OCI-LY7 (cell line): Measurements from ENCODE around the gene PLCB3. TPM values are rescaled to one million over a fixed set of nuclear protein-coding genes. Genes with fewer than 3 reads are reported as not detected.
"Not testable (repeated sequence)": the region's sequence is repeated elsewhere in the genome, so short reads cannot be mapped to it uniquely, and the experiment has no call there.

Source experiments
- BruUV-seq: library from RNA; stranded (reverse); fragments of 400-500 nt; replicated peaks from 2 replicates; lab custom pipeline; 2021; lab: Mats Ljungman, UMichigan
- CTCF ChIA-PET: fragments of 300-600 bp; sonication (Branson Sonifier 250); formaldehyde crosslinking; loops from one replicate; lab custom pipeline; 2022; ENCODE audit warnings: antibody characterized with exemption; ENCODE audit not compliant: unreplicated experiment; lab: Charles Lee
- POLR2A ChIA-PET: fragments of 300-600 bp; sonication (Branson Sonifier 250); formaldehyde crosslinking; loops from one replicate; lab custom pipeline; 2022; ENCODE audit warnings: antibody characterized with exemption; lab: Charles Lee
- DNase-seq: peaks from one replicate; pipeline ENCODE4 v3.0.0-alpha.2; 2015; ENCODE audit warnings: low spot score
- H2AFZ ChIP-seq: fragments of 200-600 bp; sonication (generic), shearing (Covaris generic); 2 replicates; pipeline ENCODE4 v1.6.1; 2014; ENCODE audit warnings: mild to moderate bottlenecking, antibody characterized with exemption, low read length, moderate library complexity
- H3K27ac ChIP-seq: fragments of 200-600 bp; sonication (generic); 2 replicates; pipeline ENCODE4 v1.5.1; 2014; ENCODE audit warnings: mixed run types, low read depth, mild to moderate bottlenecking, moderate library complexity, low read length, inconsistent platforms; ENCODE audit not compliant: poor library complexity, severe bottlenecking
- H3K36me3 ChIP-seq: fragments of 200-600 bp; sonication (generic); 2 replicates; pipeline ENCODE4 v1.6.1; 2014; ENCODE audit warnings: mild to moderate bottlenecking, antibody characterized with exemption, low read length, moderate library complexity, mixed read lengths; ENCODE audit not compliant: insufficient read depth
- H3K4me1 ChIP-seq: fragments of 200-600 bp; sonication (generic); 2 replicates; pipeline ENCODE4 v1.5.1; 2014; ENCODE audit warnings: mild to moderate bottlenecking, low read length; ENCODE audit not compliant: insufficient read depth, poor library complexity, severe bottlenecking
- H3K4me2 ChIP-seq: fragments of 200-600 bp; sonication (generic); 2 replicates; pipeline ENCODE4 v1.6.1; 2014; ENCODE audit warnings: mild to moderate bottlenecking, low read length
- H3K4me3 ChIP-seq: fragments of 200-600 bp; sonication (generic); 2 replicates; pipeline ENCODE4 v1.5.1; 2014; ENCODE audit warnings: mild to moderate bottlenecking, low read depth, low read length; ENCODE audit not compliant: poor library complexity, severe bottlenecking
- H3K79me2 ChIP-seq: fragments of 200-600 bp; sonication (generic); 2 replicates; pipeline ENCODE4 v1.6.1; 2016; ENCODE audit warnings: low read depth, mild to moderate bottlenecking, low read length, moderate library complexity, mixed read lengths; ENCODE audit not compliant: insufficient read depth
- H3K9me2 ChIP-seq: fragments of 200-600 bp; sonication (generic); 2 replicates; pipeline ENCODE4 v1.6.1; 2016; ENCODE audit warnings: mild to moderate bottlenecking, low read length, mixed read lengths; ENCODE audit not compliant: insufficient read depth
- H3K9me3 ChIP-seq: fragments of 200-600 bp; sonication (generic); 2 replicates; pipeline ENCODE4 v1.6.1; 2014; ENCODE audit warnings: mild to moderate bottlenecking, mixed run types, low read length, mixed read lengths
- H4K20me1 ChIP-seq: fragments of 200-600 bp; sonication (generic); 2 replicates; pipeline ENCODE4 v1.6.1; 2014; ENCODE audit warnings: mild to moderate bottlenecking, antibody characterized with exemption, low read length, moderate library complexity, mixed read lengths; ENCODE audit not compliant: insufficient read depth
- EZH2phosphoT487 ChIP-seq: fragments of 200-600 bp; sonication (generic); IDR thresholded peaks from 2 replicates; pipeline ENCODE4 v1.6.1; 2018; ENCODE audit warnings: low read depth, borderline replicate concordance, mild to moderate bottlenecking, mixed run types, antibody characterized with exemption, low read length, moderate library complexity, mixed read lengths
- intact Hi-C: fragments of 100-400 bp; cut with micrococcal nuclease; formaldehyde crosslinking; loops from one replicate; pipeline ENCODE4 v1.10.0; 2022; ENCODE audit not compliant: unreplicated experiment
- total RNA-seq, 2 experiments: library from RNA; depleted of rRNA in 1 of 2; stranded (reverse); fragments of >200 nt in 1 of 2; shearing (Covaris generic) in 1 of 2; gene quantifications; 2 replicates each; pipeline ENCODE4 v1.2.3, GENCODE V29; 2014 to 2022
- TF ChIP-seq, protein P1 (sequence below): fragments of 200-600 bp; sonication (generic); conservative IDR thresholded peaks from 2 replicates; pipeline ENCODE4 v1.5.1; 2014; ENCODE audit warnings: mild to moderate bottlenecking, antibody characterized with exemption, low read length, moderate library complexity, mixed read lengths

PLCB3 gene
- total RNA-seq, 2 experiments from 2014 or later, result 7.6 to 10.3 TPM

DNA sequence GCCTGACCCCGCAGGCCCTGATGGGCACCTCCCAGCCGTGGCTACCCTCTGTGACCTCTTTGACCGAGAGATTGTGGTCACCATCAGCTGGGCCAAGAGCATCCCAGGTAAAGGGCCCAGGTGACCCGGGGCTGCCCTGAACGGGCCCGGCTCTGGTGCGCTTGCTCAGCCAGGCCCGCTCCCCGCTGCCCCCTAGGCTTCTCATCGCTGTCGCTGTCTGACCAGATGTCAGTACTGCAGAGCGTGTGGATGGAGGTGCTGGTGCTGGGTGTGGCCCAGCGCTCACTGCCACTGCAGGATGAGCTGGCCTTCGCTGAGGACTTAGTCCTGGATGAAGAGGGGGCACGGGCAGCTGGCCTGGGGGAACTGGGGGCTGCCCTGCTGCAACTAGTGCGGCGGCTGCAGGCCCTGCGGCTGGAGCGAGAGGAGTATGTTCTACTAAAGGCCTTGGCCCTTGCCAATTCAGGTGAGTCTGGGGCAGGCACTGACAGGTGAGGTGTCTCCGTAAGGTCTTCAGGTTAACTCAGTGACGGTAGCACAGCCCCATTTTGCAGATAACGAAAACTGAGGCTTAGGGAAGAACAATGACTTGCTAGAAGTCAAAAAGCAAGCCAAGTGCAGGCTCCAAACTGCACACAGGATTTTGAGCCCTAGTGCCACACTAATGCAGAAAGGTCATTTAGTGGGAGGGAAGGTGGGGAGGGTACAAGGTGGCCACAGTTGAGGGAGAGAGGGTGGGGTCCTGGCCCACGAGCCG lies 63.7 kb downstream of the PLCB3 start:
- no peak overlapping the region for H3K4me3 ChIP-seq
- H4K20me1 ChIP-seq, result no peaks in the 10 kb centered on the region
- TF ChIP-seq, protein P1, sequence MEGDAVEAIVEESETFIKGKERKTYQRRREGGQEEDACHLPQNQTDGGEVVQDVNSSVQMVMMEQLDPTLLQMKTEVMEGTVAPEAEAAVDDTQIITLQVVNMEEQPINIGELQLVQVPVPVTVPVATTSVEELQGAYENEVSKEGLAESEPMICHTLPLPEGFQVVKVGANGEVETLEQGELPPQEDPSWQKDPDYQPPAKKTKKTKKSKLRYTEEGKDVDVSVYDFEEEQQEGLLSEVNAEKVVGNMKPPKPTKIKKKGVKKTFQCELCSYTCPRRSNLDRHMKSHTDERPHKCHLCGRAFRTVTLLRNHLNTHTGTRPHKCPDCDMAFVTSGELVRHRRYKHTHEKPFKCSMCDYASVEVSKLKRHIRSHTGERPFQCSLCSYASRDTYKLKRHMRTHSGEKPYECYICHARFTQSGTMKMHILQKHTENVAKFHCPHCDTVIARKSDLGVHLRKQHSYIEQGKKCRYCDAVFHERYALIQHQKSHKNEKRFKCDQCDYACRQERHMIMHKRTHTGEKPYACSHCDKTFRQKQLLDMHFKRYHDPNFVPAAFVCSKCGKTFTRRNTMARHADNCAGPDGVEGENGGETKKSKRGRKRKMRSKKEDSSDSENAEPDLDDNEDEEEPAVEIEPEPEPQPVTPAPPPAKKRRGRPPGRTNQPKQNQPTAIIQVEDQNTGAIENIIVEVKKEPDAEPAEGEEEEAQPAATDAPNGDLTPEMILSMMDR, result 0 out of 2 replicates have a peak, but pooled peaks have one; percentile 22
- TF ChIP-seq EZH2phosphoT487, result no peak
- BruUV-seq, result no TSS peak
- intact Hi-C loops, result no loop called here
- H3K4me2 ChIP-seq, result peak overlapping the region; percentile 77; the same call in 1 of the 2 replicates
- DNase-seq, result no peak
- H3K9me2 ChIP-seq, result no peaks in the 10 kb centered on the region
- CTCF ChIA-PET, result no interaction called here
- POLR2A ChIA-PET, result no interaction called here
- H3K4me1 ChIP-seq, result peaks cover 29% of the 10 kb centered on the region
- H3K27ac ChIP-seq, result no peak overlapping the region
- H3K36me3 ChIP-seq, result peaks cover 67% of the 10 kb centered on the region
- no peaks in the 10 kb centered on the region for H3K9me3 ChIP-seq
- H2AFZ ChIP-seq, result no peak overlapping the region
- peaks cover 17% of the 10 kb centered on the region; the same call in 1 of the 2 replicates for H3K79me2 ChIP-seq

DNA sequence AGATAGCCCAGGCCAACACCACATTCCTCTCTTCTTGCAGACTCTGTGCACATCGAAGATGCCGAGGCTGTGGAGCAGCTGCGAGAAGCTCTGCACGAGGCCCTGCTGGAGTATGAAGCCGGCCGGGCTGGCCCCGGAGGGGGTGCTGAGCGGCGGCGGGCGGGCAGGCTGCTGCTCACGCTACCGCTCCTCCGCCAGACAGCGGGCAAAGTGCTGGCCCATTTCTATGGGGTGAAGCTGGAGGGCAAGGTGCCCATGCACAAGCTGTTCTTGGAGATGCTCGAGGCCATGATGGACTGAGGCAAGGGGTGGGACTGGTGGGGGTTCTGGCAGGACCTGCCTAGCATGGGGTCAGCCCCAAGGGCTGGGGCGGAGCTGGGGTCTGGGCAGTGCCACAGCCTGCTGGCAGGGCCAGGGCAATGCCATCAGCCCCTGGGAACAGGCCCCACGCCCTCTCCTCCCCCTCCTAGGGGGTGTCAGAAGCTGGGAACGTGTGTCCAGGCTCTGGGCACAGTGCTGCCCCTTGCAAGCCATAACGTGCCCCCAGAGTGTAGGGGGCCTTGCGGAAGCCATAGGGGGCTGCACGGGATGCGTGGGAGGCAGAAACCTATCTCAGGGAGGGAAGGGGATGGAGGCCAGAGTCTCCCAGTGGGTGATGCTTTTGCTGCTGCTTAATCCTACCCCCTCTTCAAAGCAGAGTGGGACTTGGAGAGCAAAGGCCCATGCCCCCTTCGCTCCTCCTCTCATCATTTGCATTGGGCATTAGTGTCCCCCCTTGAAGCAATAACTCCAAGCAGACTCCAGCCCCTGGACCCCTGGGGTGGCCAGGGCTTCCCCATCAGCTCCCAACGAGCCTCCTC lies 64.6 kb downstream of the PLCB3 start:
- Histone ChIP-seq H3K4me2 (peak overlapping the region; percentile 77), H3K27ac (peak overlapping the region; percentile 88), H3K36me3 (peaks cover 72% of the 10 kb centered on the region), H3K79me2 (peaks cover 17% of the 10 kb centered on the region; the same call in 1 of the 2 replicates), H3K4me1 (peaks cover 29% of the 10 kb centered on the region), H3K4me3 (peak overlapping the region; percentile 83)
- H3K9me2 ChIP-seq, H2AFZ ChIP-seq, DNase-seq, H4K20me1 ChIP-seq, intact Hi-C loops, H3K9me3 ChIP-seq: not testable (repeated sequence)
- CTCF ChIA-PET, result interaction anchor here (0.6 kb wide), 1 partner anchor 11 kb away, joined by 3 read pairs; no protein-coding TSS in a partner anchor
- POLR2A ChIA-PET, result interaction anchor here (0.6 to 2.3 kb wide), 2 partner anchors 25 to 39 kb away, joined by 3 to 22 read pairs; partner anchors contain the start of gene CCDC88B
- BruUV-seq, result TSS peak; percentile 45
